Measurements from ENCODE around the gene GALNT2.

The GALNT2 gene

GRCh38 chr1:230316864-230317745, 250.1 kb downstream of the GALNT2 start:
- no peak overlapping the region for H3K4me3 ChIP-seq (ENCODE audit: low read depth, low read length)
- H3K27me3 ChIP-seq (ENCODE audit: control insufficient read depth, insufficient read depth, low read length): no peaks in the 10 kb centered on the region
- H2AFZ ChIP-seq: peak overlapping the region; percentile 50
- no peaks in the 10 kb centered on the region for H3K79me2 ChIP-seq
- TF ChIP-seq, protein P1, sequence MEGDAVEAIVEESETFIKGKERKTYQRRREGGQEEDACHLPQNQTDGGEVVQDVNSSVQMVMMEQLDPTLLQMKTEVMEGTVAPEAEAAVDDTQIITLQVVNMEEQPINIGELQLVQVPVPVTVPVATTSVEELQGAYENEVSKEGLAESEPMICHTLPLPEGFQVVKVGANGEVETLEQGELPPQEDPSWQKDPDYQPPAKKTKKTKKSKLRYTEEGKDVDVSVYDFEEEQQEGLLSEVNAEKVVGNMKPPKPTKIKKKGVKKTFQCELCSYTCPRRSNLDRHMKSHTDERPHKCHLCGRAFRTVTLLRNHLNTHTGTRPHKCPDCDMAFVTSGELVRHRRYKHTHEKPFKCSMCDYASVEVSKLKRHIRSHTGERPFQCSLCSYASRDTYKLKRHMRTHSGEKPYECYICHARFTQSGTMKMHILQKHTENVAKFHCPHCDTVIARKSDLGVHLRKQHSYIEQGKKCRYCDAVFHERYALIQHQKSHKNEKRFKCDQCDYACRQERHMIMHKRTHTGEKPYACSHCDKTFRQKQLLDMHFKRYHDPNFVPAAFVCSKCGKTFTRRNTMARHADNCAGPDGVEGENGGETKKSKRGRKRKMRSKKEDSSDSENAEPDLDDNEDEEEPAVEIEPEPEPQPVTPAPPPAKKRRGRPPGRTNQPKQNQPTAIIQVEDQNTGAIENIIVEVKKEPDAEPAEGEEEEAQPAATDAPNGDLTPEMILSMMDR (IDR thresholded peaks at IDR 0.05): no peak
- no peaks in the 10 kb centered on the region for H3K9me3 ChIP-seq (ENCODE audit: control insufficient read depth, low read length)
- no peak overlapping the region for H3K9ac ChIP-seq
- H3K36me3 ChIP-seq (ENCODE audit: control insufficient read depth, insufficient read depth, low read length): no peaks in the 10 kb centered on the region
- H3K4me1 ChIP-seq: peaks cover 8% of the 10 kb centered on the region
- peak overlapping the region; percentile 72 for H3K27ac ChIP-seq
- H3K4me2 ChIP-seq (ENCODE audit: low read length): no peak overlapping the region

- Histone ChIP-seq H3K36me3 (ENCODE audit: control insufficient read depth, insufficient read depth, low read length) (no peaks in the 10 kb centered on the region), H3K27me3 (ENCODE audit: control insufficient read depth, insufficient read depth, low read length) (no peaks in the 10 kb centered on the region), H3K9ac (no peak overlapping the region), H3K4me1 (peaks cover 8% of the 10 kb centered on the region), H3K4me3 (ENCODE audit: low read depth, low read length) (no peak overlapping the region), H3K79me2 (no peaks in the 10 kb centered on the region), H2AFZ (peak overlapping the region; percentile 50), H3K4me2 (ENCODE audit: low read length) (peak overlapping the region; percentile 27), H3K9me3 (ENCODE audit: control insufficient read depth, low read length) (no peaks in the 10 kb centered on the region), H3K27ac (peak overlapping the region; percentile 72)
- TF ChIP-seq, protein P1 (IDR thresholded peaks at IDR 0.05): no peak
Observed at GRCh38 chr1:230317823-230318819, 251.1 kb downstream of the GALNT2 start.

DNA sequence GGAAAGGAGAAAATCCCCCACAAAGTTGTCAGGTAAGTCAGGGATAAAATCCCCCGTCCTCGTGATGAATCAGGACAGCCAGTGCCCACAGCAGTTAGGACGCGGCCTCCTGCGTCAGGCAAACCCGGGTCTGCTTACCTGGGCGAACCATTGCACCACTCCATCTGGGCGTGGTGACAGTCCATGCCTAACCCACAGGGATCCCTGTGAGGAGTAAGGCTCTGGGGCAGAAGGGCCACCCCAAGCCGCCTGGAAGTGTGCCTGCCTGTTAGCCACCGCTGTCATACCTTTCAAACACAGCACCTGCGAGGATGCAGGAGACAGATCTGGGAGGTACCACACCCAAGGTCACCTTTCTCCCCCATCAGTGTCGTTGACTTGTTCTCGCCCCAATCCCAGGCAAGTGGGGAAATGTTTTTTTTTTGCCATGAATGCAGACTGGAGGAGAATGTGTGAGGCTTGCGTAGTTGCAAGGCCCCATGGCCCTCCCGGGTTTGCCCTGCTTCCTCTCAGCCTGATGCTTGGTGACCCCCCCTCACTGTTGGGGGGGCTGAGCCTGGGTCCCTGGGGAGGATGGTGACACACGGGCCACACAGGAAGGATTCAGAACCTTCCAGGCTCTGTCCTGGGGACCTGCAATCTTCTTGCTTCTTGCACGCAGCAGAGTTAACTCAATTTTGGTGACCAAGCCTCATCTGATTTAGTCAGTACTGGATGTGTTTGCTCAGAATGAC, 252.1 kb downstream of the GALNT2 start:
- Histone ChIP-seq H3K9me3 (ENCODE audit: control insufficient read depth, low read length) (no peaks in the 10 kb centered on the region), H3K27ac (peak overlapping the region; percentile 72), H3K79me2 (no peaks in the 10 kb centered on the region), H3K27me3 (ENCODE audit: control insufficient read depth, insufficient read depth, low read length) (no peaks in the 10 kb centered on the region), H3K4me2 (ENCODE audit: low read length) (no peak overlapping the region), H3K4me3 (ENCODE audit: low read depth, low read length) (no peak overlapping the region), H2AFZ (no peak overlapping the region), H3K4me1 (peaks cover 8% of the 10 kb centered on the region), H3K9ac (no peak overlapping the region), H3K36me3 (ENCODE audit: control insufficient read depth, insufficient read depth, low read length) (no peaks in the 10 kb centered on the region)
- TF ChIP-seq, protein P1 (IDR thresholded peaks at IDR 0.05): no peak

DNA sequence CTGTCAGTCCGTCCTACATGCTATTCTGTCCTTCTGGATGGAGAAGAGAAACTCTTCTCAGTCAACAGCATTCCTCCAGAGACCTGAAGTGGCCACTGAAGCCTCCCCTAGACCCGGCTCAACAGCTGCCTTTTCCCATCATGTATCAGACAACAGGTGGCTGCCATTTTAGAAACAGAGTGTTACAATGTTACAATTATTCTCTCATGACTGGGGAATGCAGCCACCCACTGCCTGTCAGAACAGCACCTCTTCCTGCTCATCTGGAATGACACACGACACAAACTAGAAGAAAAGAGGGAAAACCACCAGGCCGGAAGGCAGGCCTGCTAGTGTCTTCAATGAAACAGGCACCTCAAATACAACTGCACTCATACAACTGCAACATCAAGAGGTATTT, 253.8 kb downstream of the GALNT2 start:
- no peaks in the 10 kb centered on the region for H3K9me3 ChIP-seq (ENCODE audit: control insufficient read depth, low read length)
- no peaks in the 10 kb centered on the region for H3K27me3 ChIP-seq (ENCODE audit: control insufficient read depth, insufficient read depth, low read length)
- H3K4me2 ChIP-seq (ENCODE audit: low read length): no peak overlapping the region
- no peak overlapping the region for H3K4me3 ChIP-seq (ENCODE audit: low read depth, low read length)
- no peaks in the 10 kb centered on the region for H3K36me3 ChIP-seq (ENCODE audit: control insufficient read depth, insufficient read depth, low read length)
- no peak overlapping the region for H3K9ac ChIP-seq
- no peaks in the 10 kb centered on the region for H3K79me2 ChIP-seq
- H2AFZ ChIP-seq: no peak overlapping the region
- H3K27ac ChIP-seq: no peak overlapping the region
- H3K4me1 ChIP-seq: peaks cover 8% of the 10 kb centered on the region
- TF ChIP-seq, protein P1 (IDR thresholded peaks at IDR 0.05): no peak

Measured in parathyroid adenoma (tissue), 2 donors.